KMS-11 (cell line): ENCODE measurements around the gene PPP1R9A.

ENCODE experiments used
- H2AFZ ChIP-seq: fragments of 200-600 bp; sonication (generic); 2 replicates; pipeline ENCODE4 v1.6.1; 2016; ENCODE audit warnings: antibody characterized with exemption, mixed run types, low read depth
- H3K27ac ChIP-seq: fragments of 200-600 bp; sonication (generic); 2 replicates; pipeline ENCODE4 v1.6.1; 2016; ENCODE audit warnings: mild to moderate bottlenecking, mixed run types
- H3K27me3 ChIP-seq: fragments of 200-600 bp; sonication (generic); 2 replicates; pipeline ENCODE4 v1.6.1; 2017; ENCODE audit warnings: mild to moderate bottlenecking, low read depth, mixed run types, moderate library complexity; ENCODE audit not compliant: insufficient read depth
- H3K36me3 ChIP-seq: fragments of 200-600 bp; sonication (generic); 2 replicates; pipeline ENCODE4 v1.6.1; 2017; ENCODE audit warnings: mild to moderate bottlenecking, mixed run types; ENCODE audit not compliant: insufficient read depth
- H3K4me1 ChIP-seq: fragments of 200-600 bp; sonication (generic); 2 replicates; pipeline ENCODE4 v1.6.1; 2016; ENCODE audit warnings: mild to moderate bottlenecking, low read depth, mixed run types; ENCODE audit not compliant: poor library complexity, severe bottlenecking
- H3K4me2 ChIP-seq: fragments of 200-600 bp; sonication (generic); 2 replicates; pipeline ENCODE4 v1.7.0; 2016; ENCODE audit warnings: mild to moderate bottlenecking, mixed run types
- H3K4me3 ChIP-seq: fragments of 200-600 bp; sonication (generic); IDR thresholded peaks from 2 replicates; pipeline ENCODE4 v1.6.1; 2017; ENCODE audit warnings: low read depth, low read length, mixed read lengths; ENCODE audit not compliant: insufficient read depth
- H3K79me2 ChIP-seq: fragments of 200-600 bp; sonication (generic); 2 replicates; pipeline ENCODE4 v1.6.1; 2016; ENCODE audit warnings: low read depth, mixed run types; ENCODE audit not compliant: insufficient read depth
- H3K9ac ChIP-seq: fragments of 200-600 bp; sonication (generic); 2 replicates; pipeline ENCODE4 v1.6.1; 2016; ENCODE audit warnings: mild to moderate bottlenecking, mixed run types
- H4K20me1 ChIP-seq: fragments of 200-600 bp; sonication (generic); 2 replicates; pipeline ENCODE4 v1.6.1; 2016; ENCODE audit warnings: mild to moderate bottlenecking, mixed run types; ENCODE audit not compliant: insufficient read depth
- TF ChIP-seq, protein P1 (sequence below): fragments of 200-600 bp; sonication (generic); conservative IDR thresholded peaks from 2 replicates; pipeline ENCODE4 v1.6.1; 2017; ENCODE audit warnings: low read depth, mild to moderate bottlenecking, antibody characterized with exemption, low read length, moderate library complexity, mixed read lengths

PPP1R9A gene

GRCh38 chr7:95026018-95026417 lies 118.6 kb downstream of the PPP1R9A start:
- Histone ChIP-seq H4K20me1 (no peaks in the 10 kb centered on the region), H3K79me2 (no peaks in the 10 kb centered on the region), H3K4me1 (no peaks in the 10 kb centered on the region), H3K4me2 (no peak overlapping the region), H3K27ac (no peak overlapping the region), H3K36me3 (no peaks in the 10 kb centered on the region), H3K27me3 (no peaks in the 10 kb centered on the region), H3K9ac (no peak overlapping the region), H3K4me3 (no peak overlapping the region), H2AFZ (no peak overlapping the region)
- TF ChIP-seq, protein P1, sequence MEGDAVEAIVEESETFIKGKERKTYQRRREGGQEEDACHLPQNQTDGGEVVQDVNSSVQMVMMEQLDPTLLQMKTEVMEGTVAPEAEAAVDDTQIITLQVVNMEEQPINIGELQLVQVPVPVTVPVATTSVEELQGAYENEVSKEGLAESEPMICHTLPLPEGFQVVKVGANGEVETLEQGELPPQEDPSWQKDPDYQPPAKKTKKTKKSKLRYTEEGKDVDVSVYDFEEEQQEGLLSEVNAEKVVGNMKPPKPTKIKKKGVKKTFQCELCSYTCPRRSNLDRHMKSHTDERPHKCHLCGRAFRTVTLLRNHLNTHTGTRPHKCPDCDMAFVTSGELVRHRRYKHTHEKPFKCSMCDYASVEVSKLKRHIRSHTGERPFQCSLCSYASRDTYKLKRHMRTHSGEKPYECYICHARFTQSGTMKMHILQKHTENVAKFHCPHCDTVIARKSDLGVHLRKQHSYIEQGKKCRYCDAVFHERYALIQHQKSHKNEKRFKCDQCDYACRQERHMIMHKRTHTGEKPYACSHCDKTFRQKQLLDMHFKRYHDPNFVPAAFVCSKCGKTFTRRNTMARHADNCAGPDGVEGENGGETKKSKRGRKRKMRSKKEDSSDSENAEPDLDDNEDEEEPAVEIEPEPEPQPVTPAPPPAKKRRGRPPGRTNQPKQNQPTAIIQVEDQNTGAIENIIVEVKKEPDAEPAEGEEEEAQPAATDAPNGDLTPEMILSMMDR: no peak

DNA sequence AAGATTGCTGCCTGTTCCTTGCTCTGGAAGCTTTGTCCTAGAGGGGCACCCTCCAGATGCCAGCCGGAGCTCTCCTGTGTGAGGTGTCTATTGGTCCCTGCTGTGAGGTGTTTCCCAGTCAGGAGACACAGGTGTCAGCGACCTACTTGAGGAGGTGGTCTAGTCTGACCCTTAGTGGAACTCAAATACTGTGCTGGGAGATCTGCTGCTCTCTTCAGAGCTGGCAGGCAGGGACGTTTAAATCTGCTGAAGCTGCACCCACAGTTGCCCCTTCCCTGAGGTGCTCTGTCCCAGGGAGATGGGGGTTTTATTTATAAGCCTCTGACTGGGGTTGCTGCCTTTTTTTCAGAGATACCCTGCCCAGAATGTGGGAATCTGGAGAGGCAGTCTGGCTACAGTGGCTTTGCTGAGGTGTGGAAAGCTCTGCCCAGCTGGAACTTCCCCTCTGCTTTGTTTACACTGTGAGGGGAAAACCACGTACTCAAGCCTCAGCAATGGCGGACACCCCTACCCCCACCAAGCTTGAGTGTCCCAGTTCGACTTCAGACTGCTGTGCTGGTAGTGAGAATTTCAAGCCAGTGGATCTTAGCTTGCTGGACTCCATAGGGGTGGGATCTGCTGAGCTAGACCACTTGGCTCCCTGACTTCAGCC lies 119.2 kb downstream of the PPP1R9A start:
- Histone ChIP-seq H3K36me3 (no peaks in the 10 kb centered on the region), H2AFZ (no peak overlapping the region), H3K27me3 (no peaks in the 10 kb centered on the region), H3K9ac (no peak overlapping the region), H3K79me2 (no peaks in the 10 kb centered on the region), H4K20me1 (no peaks in the 10 kb centered on the region), H3K4me3 (no peak overlapping the region), H3K4me1 (no peaks in the 10 kb centered on the region), H3K27ac (no peak overlapping the region), H3K4me2 (no peak overlapping the region)
- TF ChIP-seq, protein P1: no peak

- Histone ChIP-seq H3K4me2 (no peak overlapping the region), H3K4me3 (no peak overlapping the region), H2AFZ (no peak overlapping the region), H3K4me1 (no peaks in the 10 kb centered on the region), H3K36me3 (no peaks in the 10 kb centered on the region), H3K79me2 (no peaks in the 10 kb centered on the region), H3K27ac (no peak overlapping the region), H3K27me3 (no peaks in the 10 kb centered on the region), H4K20me1 (no peaks in the 10 kb centered on the region), H3K9ac (no peak overlapping the region)
- TF ChIP-seq, protein P1: no peak
Observed at GRCh38 chr7:95027234-95027872, 120.0 kb downstream of the PPP1R9A start.

DNA sequence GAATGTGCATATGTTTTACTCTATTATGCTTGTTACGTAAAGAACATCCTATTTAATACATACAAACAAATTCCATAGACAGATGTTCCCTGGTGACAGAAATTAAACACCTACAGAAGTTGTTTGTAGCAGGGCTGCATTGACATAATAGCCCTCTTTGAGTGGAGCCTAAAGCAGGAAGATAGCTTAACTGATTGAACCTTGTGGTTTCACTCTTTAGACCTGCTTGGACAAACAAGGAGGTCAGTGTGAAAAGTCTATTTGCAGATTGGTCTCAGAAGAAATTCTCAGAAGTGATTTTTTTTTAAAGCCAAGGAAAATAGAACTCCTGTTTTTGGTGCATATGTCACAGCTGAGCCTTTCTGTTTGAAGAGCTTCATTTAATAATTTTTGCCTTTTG lies 121.3 kb downstream of the PPP1R9A start:
- Histone ChIP-seq H3K9ac (no peak overlapping the region), H3K27ac (no peak overlapping the region), H3K79me2 (no peaks in the 10 kb centered on the region), H3K36me3 (no peaks in the 10 kb centered on the region), H2AFZ (no peak overlapping the region), H3K27me3 (no peaks in the 10 kb centered on the region), H3K4me2 (no peak overlapping the region), H3K4me3 (no peak overlapping the region), H3K4me1 (no peaks in the 10 kb centered on the region), H4K20me1 (no peaks in the 10 kb centered on the region)
- TF ChIP-seq, protein P1: no peak
